Activated T-helper 1 cell treated with anti-CD3 and anti-CD28 coated beads, Interleukin-12 subunit alpha, Interleukin-12 subunit beta, Interleukin-2, Interleukin-4 antibody, amounts not matched to agents 30 ng/mL and 10 ng/mL and 1 ng/mL, durations not matched to agents 14 hours and 24 hours and 36 hours (primary cell): ENCODE data around the gene ABCA7. TPM values are rescaled to one million over a fixed set of nuclear protein-coding genes. Genes with fewer than 3 reads are reported as not detected.

Source experiments
- DNase-seq: peaks from one replicate; pipeline ENCODE4 v3.0.0; 2021; ENCODE audit warnings: low spot score
- H3K27ac Mint-ChIP-seq: one replicate; pipeline ENCODE4 v1.8.0; 2021; ENCODE audit warnings: mild to moderate bottlenecking, mixed read lengths
- H3K27me3 Mint-ChIP-seq: one replicate; pipeline ENCODE4 v1.8.0; 2022; ENCODE audit warnings: mild to moderate bottlenecking, moderate library complexity, mixed read lengths; ENCODE audit not compliant: insufficient read depth
- H3K36me3 Mint-ChIP-seq: one replicate; pipeline ENCODE4 v1.8.0; 2021; ENCODE audit warnings: low read depth, mixed read lengths
- H3K4me1 Mint-ChIP-seq: one replicate; pipeline ENCODE4 v1.8.0; 2021; ENCODE audit warnings: low read depth, mixed read lengths
- H3K4me3 Mint-ChIP-seq: one replicate; pipeline ENCODE4 v1.8.0; 2021; ENCODE audit warnings: mild to moderate bottlenecking, moderate library complexity, mixed read lengths
- H3K9me3 Mint-ChIP-seq: one replicate; pipeline ENCODE4 v1.8.0; 2021; ENCODE audit warnings: mixed read lengths
- intact Hi-C: fragments of 100-400 bp; cut with micrococcal nuclease; formaldehyde crosslinking; loops from one replicate; pipeline ENCODE4 v1.15.1; 2024
- total RNA-seq: library from RNA; stranded (reverse); gene quantifications from 2 replicates; pipeline ENCODE4 v1.2.3, GENCODE V29; 2022

Gene ABCA7
- total RNA-seq, 1 donor from 2014 or later: 15.8 TPM

- no peaks in the 10 kb centered on the region for H3K4me1 Mint-ChIP-seq
- no peak for DNase-seq
Measured at GRCh38 chr19:1007399-1008251, 32.3 kb upstream of the ABCA7 start.

GRCh38 chr19:1008268-1009040, 31.5 kb upstream of the ABCA7 start:
- intact Hi-C loops: no loop called here
- H3K9me3 Mint-ChIP-seq: no peaks in the 10 kb centered on the region
- no peak overlapping the region for H3K4me3 Mint-ChIP-seq
- peaks cover 4% of the 10 kb centered on the region for H3K36me3 Mint-ChIP-seq
- H3K27me3 Mint-ChIP-seq: no peaks in the 10 kb centered on the region
- no peaks in the 10 kb centered on the region for H3K4me1 Mint-ChIP-seq
- no peak for DNase-seq
- H3K27ac Mint-ChIP-seq: no peak overlapping the region

More at GRCh38 chr19:1007399-1008251, 32.3 kb upstream of the ABCA7 start:
- intact Hi-C loops: no loop called here
- Mint-ChIP-seq H3K4me3 (no peak overlapping the region), H3K9me3 (no peaks in the 10 kb centered on the region), H3K27ac (no peak overlapping the region), H3K27me3 (no peaks in the 10 kb centered on the region), H3K36me3 (peaks cover 4% of the 10 kb centered on the region)

- no peaks in the 10 kb centered on the region for H3K4me1 Mint-ChIP-seq
- intact Hi-C loops: no loop called here
Measured at GRCh38 chr19:1009041-1009980, 30.6 kb upstream of the ABCA7 start.

GRCh38 chr19:1009981-1010538, 29.8 kb upstream of the ABCA7 start:
- no peak overlapping the region for H3K4me3 Mint-ChIP-seq
- no peak for DNase-seq
- no peaks in the 10 kb centered on the region for H3K27me3 Mint-ChIP-seq
- H3K9me3 Mint-ChIP-seq: no peaks in the 10 kb centered on the region
- intact Hi-C loops: no loop called here
- no peaks in the 10 kb centered on the region for H3K4me1 Mint-ChIP-seq
- H3K36me3 Mint-ChIP-seq: peaks cover 6% of the 10 kb centered on the region
- no peak overlapping the region for H3K27ac Mint-ChIP-seq

More at GRCh38 chr19:1009041-1009980, 30.6 kb upstream of the ABCA7 start:
- Mint-ChIP-seq H3K36me3 (peaks cover 6% of the 10 kb centered on the region), H3K4me3 (no peak overlapping the region), H3K27me3 (no peaks in the 10 kb centered on the region), H3K27ac (no peak overlapping the region), H3K9me3 (no peaks in the 10 kb centered on the region)
- DNase-seq: no peak

GRCh38 chr19:1010586-1011510, 29.1 kb upstream of the ABCA7 start:
- DNase-seq: no peak
- H3K4me1 Mint-ChIP-seq: no peaks in the 10 kb centered on the region
- H3K9me3 Mint-ChIP-seq: no peaks in the 10 kb centered on the region
- H3K4me3 Mint-ChIP-seq: no peak overlapping the region
- intact Hi-C loops: no loop called here
- H3K36me3 Mint-ChIP-seq: peaks cover 6% of the 10 kb centered on the region
- no peaks in the 10 kb centered on the region for H3K27me3 Mint-ChIP-seq
- H3K27ac Mint-ChIP-seq: no peak overlapping the region

GRCh38 chr19:1011831-1012333, 28.0 kb upstream of the ABCA7 start:
- Mint-ChIP-seq H3K4me3 (no peak overlapping the region), H3K27ac (no peak overlapping the region)

GRCh38 chr19:1012334-1012733, 27.6 kb upstream of the ABCA7 start:
- no peak for DNase-seq
- H3K4me1 Mint-ChIP-seq: peaks cover 6% of the 10 kb centered on the region
- intact Hi-C loops: no loop called here
- no peaks in the 10 kb centered on the region for H3K27me3 Mint-ChIP-seq
- H3K4me3 Mint-ChIP-seq: no peak overlapping the region
- no peak overlapping the region for H3K27ac Mint-ChIP-seq
- H3K36me3 Mint-ChIP-seq: peaks cover 6% of the 10 kb centered on the region
- H3K9me3 Mint-ChIP-seq: no peaks in the 10 kb centered on the region

More at GRCh38 chr19:1011831-1012333, 28.0 kb upstream of the ABCA7 start:
- H3K27me3 Mint-ChIP-seq: no peaks in the 10 kb centered on the region
- peaks cover 1% of the 10 kb centered on the region for H3K4me1 Mint-ChIP-seq
- intact Hi-C loops: no loop called here
- no peaks in the 10 kb centered on the region for H3K9me3 Mint-ChIP-seq
- H3K36me3 Mint-ChIP-seq: peaks cover 6% of the 10 kb centered on the region
- DNase-seq: no peak

GRCh38 chr19:1013218-1013617, 26.7 kb upstream of the ABCA7 start:
- Mint-ChIP-seq H3K9me3 (no peaks in the 10 kb centered on the region), H3K4me1 (peaks cover 14% of the 10 kb centered on the region), H3K27me3 (no peaks in the 10 kb centered on the region), H3K4me3 (no peak overlapping the region), H3K36me3 (peaks cover 6% of the 10 kb centered on the region), H3K27ac (no peak overlapping the region)
- no peak for DNase-seq
- intact Hi-C loops: no loop called here

GRCh38 chr19:1014161-1015060, 25.5 kb upstream of the ABCA7 start:
- DNase-seq: no peak
- peaks cover 20% of the 10 kb centered on the region for H3K4me1 Mint-ChIP-seq
- H3K36me3 Mint-ChIP-seq: peaks cover 4% of the 10 kb centered on the region
- intact Hi-C loops: no loop called here
- no peaks in the 10 kb centered on the region for H3K27me3 Mint-ChIP-seq
- H3K27ac Mint-ChIP-seq: no peak overlapping the region
- H3K9me3 Mint-ChIP-seq: no peaks in the 10 kb centered on the region
- H3K4me3 Mint-ChIP-seq: no peak overlapping the region

GRCh38 chr19:1015061-1015781, 24.7 kb upstream of the ABCA7 start:
- Mint-ChIP-seq H3K4me3 (no peak overlapping the region), H3K27me3 (no peaks in the 10 kb centered on the region), H3K27ac (no peak overlapping the region), H3K4me1 (peaks cover 20% of the 10 kb centered on the region), H3K9me3 (no peaks in the 10 kb centered on the region), H3K36me3 (peaks cover 6% of the 10 kb centered on the region)
- intact Hi-C loops: no loop called here
- no peak for DNase-seq
